Trophoblast cell (in vitro differentiated cells and primary cell): ENCODE data around the gene CNKSR1. TPM values are rescaled to one million over a fixed set of nuclear protein-coding genes. Genes with fewer than 3 reads are reported as not detected.

Source experiments
- DNase-seq, 2 donors: peaks; one replicate each; pipeline ENCODE4 v3.0.0-alpha.2; 2016
- H2AFZ ChIP-seq: 2 replicates; pipeline ENCODE4 v1.6.1; 2013; ENCODE audit warnings: low read length, moderate library complexity, mild to moderate bottlenecking; ENCODE audit not compliant: insufficient read depth, poor library complexity
- H2AK5ac ChIP-seq: 2 replicates; pipeline ENCODE4 v1.6.1; 2013; ENCODE audit warnings: mild to moderate bottlenecking, low read length
- H2BK120ac ChIP-seq: 2 replicates; pipeline ENCODE4 v1.6.1; 2013; ENCODE audit warnings: low read length, mild to moderate bottlenecking, moderate library complexity; ENCODE audit not compliant: insufficient read depth, poor library complexity
- H2BK12ac ChIP-seq: 2 replicates; pipeline ENCODE4 v1.6.1; 2013; ENCODE audit warnings: mild to moderate bottlenecking, low read length, moderate library complexity
- H2BK5ac ChIP-seq: 2 replicates; pipeline ENCODE4 v1.6.1; 2013; ENCODE audit warnings: low read length, low read depth, moderate library complexity, mild to moderate bottlenecking; ENCODE audit not compliant: poor library complexity
- H3K14ac ChIP-seq: 2 replicates; pipeline ENCODE4 v1.6.1; 2013; ENCODE audit warnings: mild to moderate bottlenecking, low read length
- H3K18ac ChIP-seq: 2 replicates; pipeline ENCODE4 v1.6.1; 2013; ENCODE audit warnings: mild to moderate bottlenecking, low read length
- H3K23ac ChIP-seq: 2 replicates; pipeline ENCODE4 v1.6.1; 2013; ENCODE audit warnings: low read length
- H3K27ac ChIP-seq: 2 replicates; pipeline ENCODE4 v1.5.1; 2013; ENCODE audit warnings: low read depth, mild to moderate bottlenecking, inconsistent platforms, low read length, moderate library complexity
- H3K27me3 ChIP-seq: 2 replicates; pipeline ENCODE4 v1.6.1; 2013; ENCODE audit warnings: inconsistent platforms, mild to moderate bottlenecking, low read length, moderate library complexity; ENCODE audit not compliant: insufficient read depth
- H3K36me3 ChIP-seq, 2 experiments: 1 replicate in 1 of 2; 2 replicates in 1 of 2; pipeline ENCODE4 v1.6.1; 2013; ENCODE audit warnings: low read length in 2 of 2, mild to moderate bottlenecking in 2 of 2, moderate library complexity in 1 of 2; ENCODE audit not compliant: insufficient read depth in 2 of 2, control insufficient read depth in 1 of 2
- H3K4ac ChIP-seq: 2 replicates; pipeline ENCODE4 v1.6.1; 2013; ENCODE audit warnings: low read depth, mild to moderate bottlenecking, low read length, moderate library complexity
- H3K4me1 ChIP-seq, 2 experiments: 1 replicate in 1 of 2; 2 replicates in 1 of 2; pipeline ENCODE4 v1.6.1; 2013; ENCODE audit warnings: low read length in 2 of 2, mild to moderate bottlenecking in 2 of 2, moderate library complexity in 1 of 2; ENCODE audit not compliant: insufficient read depth in 2 of 2, control insufficient read depth in 1 of 2
- H3K4me2 ChIP-seq: 2 replicates; pipeline ENCODE4 v1.6.1; 2013; ENCODE audit warnings: inconsistent platforms, mild to moderate bottlenecking, low read length, moderate library complexity
- H3K4me3 ChIP-seq: 2 replicates; pipeline ENCODE4 v1.5.1; 2013; ENCODE audit warnings: mild to moderate bottlenecking, low read depth, low read length, inconsistent platforms
- H3K79me1 ChIP-seq: one replicate; pipeline ENCODE4 v1.6.1; 2013; ENCODE audit warnings: low read length
- H3K79me2 ChIP-seq: 2 replicates; pipeline ENCODE4 v1.6.1; 2013; ENCODE audit warnings: low read length, mild to moderate bottlenecking; ENCODE audit not compliant: control insufficient read depth, insufficient read depth, poor library complexity
- H3K9ac ChIP-seq: 2 replicates; pipeline ENCODE4 v1.6.1; 2013; ENCODE audit warnings: mild to moderate bottlenecking, low read length
- H3K9me3 ChIP-seq: 2 replicates; pipeline ENCODE4 v1.6.1; 2013; ENCODE audit warnings: low read depth, mild to moderate bottlenecking, control low read depth, inconsistent platforms, low read length; ENCODE audit not compliant: insufficient read depth
- H4K12ac ChIP-seq: 2 replicates; pipeline ENCODE4 v1.6.1; 2013; ENCODE audit warnings: low read depth, mild to moderate bottlenecking, low read length, moderate library complexity
- H4K8ac ChIP-seq: 2 replicates; pipeline ENCODE4 v1.6.1; 2013; ENCODE audit warnings: low read depth, mild to moderate bottlenecking, low read length, moderate library complexity
- H4K91ac ChIP-seq: one replicate; pipeline ENCODE4 v1.6.1; 2013; ENCODE audit warnings: low read depth, mild to moderate bottlenecking, low read length, moderate library complexity
- WGBS: extraction: QIAGEN DNeasy Blood & Tissue Kit; methylation state at CpG from one replicate; pipeline ENCODE4 v1.1.7; 2013; ENCODE audit warnings: missing lambda C conversion rate; ENCODE audit not compliant: insufficient read length, insufficient coverage; ENCODE audit errors: extremely low coverage; 5-methylcytosine and 5-hydroxymethylcytosine counted together
- polyA plus RNA-seq: library from polyadenylated mRNA; stranded (reverse); fragments of 200-250 nt; gene quantifications from 2 replicates; pipeline ENCODE4 v1.2.3, GENCODE V29; 2013

Gene CNKSR1, protein sequence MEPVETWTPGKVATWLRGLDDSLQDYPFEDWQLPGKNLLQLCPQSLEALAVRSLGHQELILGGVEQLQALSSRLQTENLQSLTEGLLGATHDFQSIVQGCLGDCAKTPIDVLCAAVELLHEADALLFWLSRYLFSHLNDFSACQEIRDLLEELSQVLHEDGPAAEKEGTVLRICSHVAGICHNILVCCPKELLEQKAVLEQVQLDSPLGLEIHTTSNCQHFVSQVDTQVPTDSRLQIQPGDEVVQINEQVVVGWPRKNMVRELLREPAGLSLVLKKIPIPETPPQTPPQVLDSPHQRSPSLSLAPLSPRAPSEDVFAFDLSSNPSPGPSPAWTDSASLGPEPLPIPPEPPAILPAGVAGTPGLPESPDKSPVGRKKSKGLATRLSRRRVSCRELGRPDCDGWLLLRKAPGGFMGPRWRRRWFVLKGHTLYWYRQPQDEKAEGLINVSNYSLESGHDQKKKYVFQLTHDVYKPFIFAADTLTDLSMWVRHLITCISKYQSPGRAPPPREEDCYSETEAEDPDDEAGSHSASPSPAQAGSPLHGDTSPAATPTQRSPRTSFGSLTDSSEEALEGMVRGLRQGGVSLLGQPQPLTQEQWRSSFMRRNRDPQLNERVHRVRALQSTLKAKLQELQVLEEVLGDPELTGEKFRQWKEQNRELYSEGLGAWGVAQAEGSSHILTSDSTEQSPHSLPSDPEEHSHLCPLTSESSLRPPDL
- polyA plus RNA-seq, result 16.1 and 16.5 TPM in 2 replicates

DNA sequence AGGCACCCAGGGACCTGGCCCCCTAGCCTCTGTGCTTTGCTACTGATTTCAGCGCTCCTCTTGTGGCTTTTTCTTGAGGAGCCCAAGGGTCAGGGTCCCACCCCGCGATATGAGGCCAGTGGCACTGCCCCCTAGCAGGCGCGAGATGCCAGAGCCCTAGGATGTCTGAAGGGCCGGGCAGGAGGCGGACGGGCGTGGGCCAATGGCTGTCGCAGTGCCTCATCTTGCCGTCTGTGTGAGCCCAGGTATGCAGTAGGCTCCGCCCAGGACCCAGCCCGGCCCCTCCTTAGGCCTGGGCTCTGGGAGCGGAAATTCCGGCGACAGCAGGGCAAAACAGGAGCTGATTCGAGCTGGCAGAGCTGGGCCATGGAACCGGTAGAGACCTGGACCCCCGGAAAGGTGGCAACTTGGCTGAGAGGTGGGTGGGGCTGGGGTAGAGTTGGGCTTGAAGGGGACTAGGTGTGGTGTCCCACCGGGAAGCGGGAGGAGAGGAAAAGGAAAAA lies at the start of gene CNKSR1:
CNKSR1 (plus strand) TSS at position 310 of the 503 bp plus-strand sequence; CDS start at position 367, 57 bp downstream.
- no CpG with 5 or more reads among the region's 21 CpGs for WGBS

DNA sequence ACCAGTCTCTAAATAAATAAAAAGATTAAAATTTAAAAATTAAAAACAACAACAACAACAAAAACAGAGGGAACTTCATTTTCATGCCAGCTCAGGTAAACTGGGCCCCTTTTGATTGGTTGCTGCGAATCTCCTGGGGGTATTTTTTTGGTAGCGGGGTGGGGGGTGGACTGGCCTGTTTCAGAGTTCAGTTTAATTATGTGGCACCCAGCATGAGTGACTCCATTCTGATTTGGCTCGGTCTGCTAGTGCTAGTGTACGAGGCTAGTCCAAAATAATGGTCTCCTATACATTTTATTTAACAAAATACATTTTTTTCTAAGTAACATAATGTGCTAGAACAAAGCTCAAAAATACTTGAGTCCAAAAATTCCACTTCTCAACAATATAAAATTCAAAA lies 47.5 kb upstream of the CNKSR1 start:
- Histone ChIP-seq H3K79me1 (no peaks in the 10 kb centered on the region), H4K8ac (no peak overlapping the region), H3K36me3 (no peaks in the 10 kb centered on the region), H3K9ac (no peak overlapping the region), H3K18ac (no peak overlapping the region), H4K12ac (no peak overlapping the region), H3K9me3 (no peaks in the 10 kb centered on the region), H4K91ac (no peak overlapping the region), H2BK12ac (no peak overlapping the region), H3K27me3 (no peaks in the 10 kb centered on the region), H3K4me1 (no peaks in the 10 kb centered on the region), H2BK120ac (no peak overlapping the region), H3K23ac (no peak overlapping the region), H3K79me2 (no peaks in the 10 kb centered on the region), H3K4ac (no peak overlapping the region), H2AK5ac (no peak overlapping the region), H3K14ac (no peak overlapping the region), H3K4me3 (no peak overlapping the region), H2AFZ (no peak overlapping the region), H2BK5ac (no peak overlapping the region), H3K4me2 (no peak overlapping the region), H3K27ac (no peak overlapping the region)
- DNase-seq, result no peak
- no CpG with 5 or more reads among the region's 4 CpGs for WGBS

More for the DNA sequence above, at the start of gene CNKSR1:
- Histone ChIP-seq H2AFZ (peak within 1 kb of the TSS; percentile 89), H3K14ac (peak within 1 kb of the TSS; percentile 39), H4K12ac (peak within 1 kb of the TSS; percentile 93), H3K9me3 (no peaks in the 10 kb centered on the region), H3K4me1 (peaks cover 11 to 16% of the 10 kb centered on the region in 2 experiments), H3K4me3 (peak within 1 kb of the TSS; percentile 63), H3K79me1 (peaks cover 6% of the 10 kb centered on the region), H2AK5ac (peak within 1 kb of the TSS; percentile 50), H3K27me3 (no peaks in the 10 kb centered on the region), H3K36me3 (peaks cover 7 to 12% of the 10 kb centered on the region in 2 experiments), H3K18ac (peak within 1 kb of the TSS; percentile 19), H2BK12ac (no peak within 1 kb of the TSS), H3K4me2 (peak within 1 kb of the TSS; percentile 55), H4K91ac (peak within 1 kb of the TSS; percentile 59), H3K4ac (peak within 1 kb of the TSS; percentile 35), H4K8ac (peak within 1 kb of the TSS; percentile 90), H2BK5ac (peak within 1 kb of the TSS; percentile 29), H2BK120ac (peak within 1 kb of the TSS; percentile 83), H3K79me2 (peaks cover 1% of the 10 kb centered on the region), H3K27ac (peak within 1 kb of the TSS; percentile 43), H3K9ac (no peak within 1 kb of the TSS), H3K23ac (no peak within 1 kb of the TSS)
- DNase-seq, result peak; percentile 74 to 76

DNA sequence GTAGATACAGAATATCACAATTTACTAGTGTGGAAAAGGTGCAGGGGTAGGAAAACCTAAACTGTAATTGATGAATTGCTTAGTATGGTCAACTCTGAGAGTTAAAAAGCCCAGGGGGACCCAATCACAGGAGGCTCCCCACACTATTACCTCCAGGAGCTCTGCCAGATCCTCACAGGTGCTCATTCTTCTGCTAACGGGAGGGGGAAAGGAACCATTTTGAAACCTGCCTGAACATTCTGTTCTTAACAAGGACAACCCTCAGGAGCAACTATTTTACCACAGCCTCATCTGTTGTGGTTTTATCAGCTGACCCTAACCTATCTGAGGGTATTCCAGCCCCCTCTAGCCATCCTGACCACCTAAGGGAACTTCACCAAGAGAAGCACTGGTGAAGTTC lies 46.6 kb upstream of the CNKSR1 start:
- H4K12ac ChIP-seq, result no peak overlapping the region
- H2BK12ac ChIP-seq, result no peak overlapping the region
- H3K36me3 ChIP-seq, result no peaks in the 10 kb centered on the region
- no peaks in the 10 kb centered on the region for H3K27me3 ChIP-seq
- H3K23ac ChIP-seq, result no peak overlapping the region
- H3K4me1 ChIP-seq, result no peaks in the 10 kb centered on the region
- no peak overlapping the region for H3K14ac ChIP-seq
- no peak for DNase-seq
- no peaks in the 10 kb centered on the region for H3K79me2 ChIP-seq
- H3K18ac ChIP-seq, result no peak overlapping the region
- no peak overlapping the region for H2BK120ac ChIP-seq
- H4K8ac ChIP-seq, result no peak overlapping the region
- H3K9ac ChIP-seq, result no peak overlapping the region
- H3K9me3 ChIP-seq, result no peaks in the 10 kb centered on the region
- H3K4me3 ChIP-seq, result no peak overlapping the region
- H3K4me2 ChIP-seq, result no peak overlapping the region
- H3K4ac ChIP-seq, result no peak overlapping the region
- H3K27ac ChIP-seq, result no peak overlapping the region
- no CpG with 5 or more reads among the region's 1 CpG for WGBS
- H2BK5ac ChIP-seq, result no peak overlapping the region
- H3K79me1 ChIP-seq, result no peaks in the 10 kb centered on the region
- H2AK5ac ChIP-seq, result no peak overlapping the region
- no peak overlapping the region for H2AFZ ChIP-seq
- no peak overlapping the region for H4K91ac ChIP-seq

DNA sequence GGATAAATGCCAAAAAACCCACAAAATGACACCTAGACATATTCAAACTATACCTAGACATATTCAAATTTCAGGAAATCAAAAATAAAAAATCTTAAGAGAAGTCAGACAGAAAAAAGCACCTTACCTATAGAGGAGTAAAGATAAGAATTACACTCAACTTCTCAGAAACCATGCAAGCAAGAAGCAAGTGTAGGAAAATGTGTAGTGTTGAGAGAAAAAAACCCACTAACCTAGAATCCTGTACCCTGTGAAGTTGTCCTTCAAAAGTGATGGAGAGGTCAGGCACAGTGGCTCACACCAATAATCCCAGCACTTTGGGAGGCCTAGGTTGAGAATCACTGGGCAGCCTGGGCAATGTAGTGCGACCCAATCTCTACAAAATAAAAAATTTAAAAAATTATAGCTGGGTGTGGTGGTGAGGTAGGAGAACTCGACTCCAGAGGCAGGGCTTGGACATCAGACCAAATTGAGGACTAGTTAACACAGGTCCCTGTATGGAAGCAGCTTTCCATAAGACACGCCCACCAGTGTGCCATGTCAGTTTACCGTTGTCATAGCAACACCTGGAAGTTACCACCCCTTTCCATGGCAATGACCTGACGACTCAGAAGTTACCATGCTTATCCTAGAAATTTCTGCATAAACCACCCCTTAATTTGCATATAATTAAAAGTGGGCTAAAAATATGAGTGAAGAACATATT lies 45.0 kb upstream of the CNKSR1 start:
- no peak overlapping the region for H2AFZ ChIP-seq
- H4K8ac ChIP-seq, result no peak overlapping the region
- no peak overlapping the region for H3K4me3 ChIP-seq
- H3K79me1 ChIP-seq, result no peaks in the 10 kb centered on the region
- H3K14ac ChIP-seq, result no peak overlapping the region
- no peak overlapping the region for H3K27ac ChIP-seq
- no peak overlapping the region for H3K23ac ChIP-seq
- H2BK5ac ChIP-seq, result no peak overlapping the region
- H3K79me2 ChIP-seq, result no peaks in the 10 kb centered on the region
- H2AK5ac ChIP-seq, result no peak overlapping the region
- H2BK12ac ChIP-seq, result no peak overlapping the region
- no peak overlapping the region for H3K4ac ChIP-seq
- H3K4me2 ChIP-seq, result no peak overlapping the region
- no peaks in the 10 kb centered on the region for H3K4me1 ChIP-seq
- H3K9me3 ChIP-seq, result no peaks in the 10 kb centered on the region
- no peaks in the 10 kb centered on the region for H3K36me3 ChIP-seq
- H3K18ac ChIP-seq, result no peak overlapping the region
- no peak overlapping the region for H4K91ac ChIP-seq
- WGBS, result no CpG with 5 or more reads among the region's 5 CpGs
- H3K9ac ChIP-seq, result no peak overlapping the region
- no peaks in the 10 kb centered on the region for H3K27me3 ChIP-seq
- no peak overlapping the region for H2BK120ac ChIP-seq
- DNase-seq, result peak in 1 of 2 donors; percentile 23
- H4K12ac ChIP-seq, result no peak overlapping the region
